HG03442 (cell line): ENCODE measurements around the gene DCXR.
A peak's percentile ranks its signal among the peaks of the same experiment; 100 is the strongest.

ENCODE experiments used
- ATAC-seq: cut with Tn5 transposase; IDR thresholded peaks from one replicate; pipeline ENCODE4 v1.9.1; 2021; ENCODE audit warnings: mild to moderate bottlenecking, moderate library complexity; ENCODE audit not compliant: unreplicated experiment

The DCXR gene

GRCh38 chr17:82024859-82025258 lies 12.6 kb downstream of the DCXR start:
- no peak for ATAC-seq

- ATAC-seq: peak; percentile 2
Measured at GRCh38 chr17:82023447-82024241, 13.9 kb downstream of the DCXR start.

GRCh38 chr17:82022981-82023446 lies 14.5 kb downstream of the DCXR start, which contains the start of gene LRRC45:
Gene LRRC45, plus strand, starts transcription at chr17:82023305. Its CDS starts 339 bp downstream, at chr17:82023644.
- ATAC-seq: peak; percentile 83

GRCh38 chr17:82022310-82022980 lies 15.1 kb downstream of the DCXR start, which contains the start of gene CENPX:
Gene CENPX, minus strand, starts transcription at chr17:82022878. Its CDS starts 17 bp downstream, at chr17:82022861.
- no peak for ATAC-seq

- ATAC-seq: no peak
Measured at GRCh38 chr17:82021900-82022309, 15.6 kb downstream of the DCXR start.

- no peak for ATAC-seq
Measured at GRCh38 chr17:82021107-82021899, 16.2 kb downstream of the DCXR start.

- ATAC-seq: no peak
Measured at GRCh38 chr17:82020572-82021106, 16.9 kb downstream of the DCXR start.

GRCh38 chr17:82019690-82020571 lies 17.6 kb downstream of the DCXR start:
- ATAC-seq: no peak

- no peak for ATAC-seq
Measured at GRCh38 chr17:82018989-82019689, 18.4 kb downstream of the DCXR start.

- ATAC-seq: no peak
Measured at GRCh38 chr17:82018152-82018988, 19.1 kb downstream of the DCXR start.

- no peak for ATAC-seq
Measured at GRCh38 chr17:82017612-82018151, 19.8 kb downstream of the DCXR start.

GRCh38 chr17:82016875-82017459 lies 20.5 kb downstream of the DCXR start:
- ATAC-seq: no peak

- no peak for ATAC-seq
Measured at GRCh38 chr17:82016061-82016874, 21.2 kb downstream of the DCXR start.

- no peak for ATAC-seq
Measured at GRCh38 chr17:82015311-82015971, 22.1 kb downstream of the DCXR start.

GRCh38 chr17:82014971-82015310 lies 22.6 kb downstream of the DCXR start:
- no peak for ATAC-seq

- ATAC-seq: no peak
Measured at GRCh38 chr17:82014432-82014831, 23.1 kb downstream of the DCXR start.
